Ovary (tissue), 3 donors: ENCODE data around the gene SSTR1.

Source experiments
- CTCF ChIP-seq, 3 donors: fragments of 450-650 bp in 2 of 3; fragments of 200-600 bp in 1 of 3; IDR thresholded peaks; one replicate each; pipeline versions ENCODE4 v1.5.1 to v1.8.0; 2016 to 2022; ENCODE audit warnings: antibody characterized with exemption in 3 of 3, mild to moderate bottlenecking in 1 of 3
- EP300 ChIP-seq: sonication (generic); formaldehyde crosslinking; IDR thresholded peaks from one replicate; pipeline ENCODE4 v1.6.1; 2017; ENCODE audit warnings: antibody characterized with exemption
- POLR2A ChIP-seq: fragments of 450-650 bp; IDR thresholded peaks from one replicate; pipeline ENCODE4 v1.6.1; 2017; ENCODE audit warnings: antibody characterized with exemption, mild to moderate bottlenecking, moderate library complexity
- donor health status: DM: no; HTN: no; CAD: no.

GRCh38 chr14:38254571-38255407 is 47.1 kb downstream of the SSTR1 start:
- TF ChIP-seq CTCF (IDR thresholded peaks at IDR 0.05) (no peak), POLR2A (no peak), EP300 (no peak)
